ENCODE measurements around the gene NUP214.

- TF ChIP-seq CTCF (IDR thresholded peaks at IDR 0.05) (no peak), POLR2A (IDR thresholded peaks at IDR 0.05) (no peak)
These were observed 78.2 kb downstream of the NUP214 start for GRCh38 chr9:131203431-131204218.
